NCI-H524 (cell line): ENCODE results near the gene KIAA0040.

Experiments
- DNase-seq, 2 experiments: peaks; one replicate each; lab custom pipeline; 2025; lab: John Stamatoyannopoulos, UW

The KIAA0040 gene

GRCh38 chr1:175192630-175193526 lies at the start of gene KIAA0040:
KIAA0040 (minus strand) TSS chr1:175192776; CDS start chr1:175161013, 31,763 bp downstream.
- peak; percentile 37 to 68 for DNase-seq

GRCh38 chr1:175237389-175237788 lies 44.8 kb upstream of the KIAA0040 start:
- DNase-seq = no peak

- no peak for DNase-seq
Measured at GRCh38 chr1:175234639-175235038, 42.1 kb upstream of the KIAA0040 start.

GRCh38 chr1:175232335-175232734 lies 39.8 kb upstream of the KIAA0040 start:
- no peak for DNase-seq

GRCh38 chr1:175225805-175226129 lies 33.2 kb upstream of the KIAA0040 start:
- DNase-seq = no peak

- no peak for DNase-seq
Measured at GRCh38 chr1:175222296-175222938, 29.8 kb upstream of the KIAA0040 start.

GRCh38 chr1:175221557-175222175 lies 29.1 kb upstream of the KIAA0040 start:
- DNase-seq = no peak

- no peak for DNase-seq
Measured at GRCh38 chr1:175220853-175221556, 28.4 kb upstream of the KIAA0040 start.

- no peak for DNase-seq
Measured at GRCh38 chr1:175219774-175220173, 27.2 kb upstream of the KIAA0040 start.

- DNase-seq = no peak
Measured at GRCh38 chr1:175218786-175219434, 26.3 kb upstream of the KIAA0040 start.

- no peak for DNase-seq
Measured at GRCh38 chr1:175217721-175218531, 25.4 kb upstream of the KIAA0040 start.

- no peak for DNase-seq
Measured at GRCh38 chr1:175216444-175216843, 23.9 kb upstream of the KIAA0040 start.

GRCh38 chr1:175211656-175212055 lies 19.1 kb upstream of the KIAA0040 start:
- no peak for DNase-seq

GRCh38 chr1:175210744-175211143 lies 18.2 kb upstream of the KIAA0040 start:
- DNase-seq = no peak

GRCh38 chr1:175209493-175209921 lies 16.9 kb upstream of the KIAA0040 start:
- DNase-seq = no peak

GRCh38 chr1:175208773-175209492 lies 16.4 kb upstream of the KIAA0040 start:
- peak in 1 of 2 experiments; percentile 12 for DNase-seq

- peak; percentile 96 to 98 for DNase-seq
Measured at GRCh38 chr1:175207971-175208370, 15.4 kb upstream of the KIAA0040 start.

- DNase-seq = no peak
Measured at GRCh38 chr1:175206687-175207086, 14.1 kb upstream of the KIAA0040 start.

GRCh38 chr1:175204330-175204729 lies 11.8 kb upstream of the KIAA0040 start:
- DNase-seq = no peak

GRCh38 chr1:175203570-175204068 lies 11.0 kb upstream of the KIAA0040 start:
- no peak for DNase-seq
